Tibial artery (tissue), 4 donors: Measurements from ENCODE around the gene CDCA3.
"Not testable (repeated sequence)": the region's sequence is repeated elsewhere in the genome, so short reads cannot be mapped to it uniquely, and the experiment has no call there.

Source experiments
- DNase-seq, 2 donors: peaks; one replicate each; pipeline ENCODE4 v3.0.0-alpha.2; 2019
- H3K27ac ChIP-seq, 2 donors: fragments of 200-600 bp; sonication (generic) in 1 of 2; 1 replicate in 1 of 2; 2 replicates in 1 of 2; pipeline ENCODE4 v1.5.1; 2018 to 2019; ENCODE audit warnings: mild to moderate bottlenecking in 1 of 2
- H3K27me3 ChIP-seq, 2 donors: fragments of 200-600 bp; sonication (generic) in 1 of 2; one replicate each; pipeline versions ENCODE4 v1.5.1 to v1.6.0; 2016 to 2019
- H3K36me3 ChIP-seq, 3 donors: fragments of 200-600 bp; sonication (generic) in 2 of 3; one replicate each; pipeline ENCODE4 v1.5.1; 2016 to 2019; ENCODE audit warnings: mild to moderate bottlenecking in 2 of 3
- H3K4me1 ChIP-seq, 4 donors: fragments of 200-600 bp; sonication (generic) in 2 of 4; 1 replicate in 3 of 4; 2 replicates in 1 of 4; pipeline ENCODE4 v1.5.1; 2016 to 2019
- H3K4me3 ChIP-seq, 2 donors: fragments of 200-600 bp; sonication (generic) in 1 of 2; 1 replicate in 1 of 2; 2 replicates in 1 of 2; pipeline ENCODE4 v1.5.1; 2018 to 2019; ENCODE audit warnings: mild to moderate bottlenecking in 2 of 2
- H3K9me3 ChIP-seq, 3 donors: fragments of 200-600 bp; sonication (generic) in 1 of 3; one replicate each; pipeline ENCODE4 v1.5.1; 2016 to 2019
- intact Hi-C: fragments of 100-400 bp; cut with DNase I; formaldehyde crosslinking; loops from one replicate; pipeline ENCODE4 v1.15.0; 2023; ENCODE audit warnings: low total_unique reads
- TF ChIP-seq, protein P1 (sequence below), 2 experiments: fragments of 200-600 bp in 1 of 2; fragments of 450-650 bp in 1 of 2; IDR thresholded peaks; one replicate each; pipeline ENCODE4 v1.5.1; 2017 to 2019; ENCODE audit warnings: antibody characterized with exemption in 2 of 2, mild to moderate bottlenecking in 1 of 2, moderate library complexity in 1 of 2

Gene CDCA3

DNA sequence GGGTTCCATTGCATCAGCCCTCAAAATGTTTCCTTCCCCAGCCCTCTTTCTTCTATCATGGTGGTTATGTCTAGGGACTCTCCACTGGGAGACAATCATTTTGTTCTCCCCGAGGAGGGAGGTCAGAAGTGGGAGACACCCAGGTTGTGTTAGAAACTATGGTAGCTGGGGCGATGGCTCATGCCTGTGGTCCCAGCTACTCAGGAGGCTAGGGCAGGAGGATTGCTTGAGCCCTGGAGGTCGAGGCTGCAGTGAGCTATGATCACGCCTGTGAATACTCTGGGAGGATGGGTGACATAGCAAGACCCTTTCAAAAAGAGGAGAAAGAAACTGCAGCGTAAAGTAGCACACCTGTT, 40.5 kb upstream of the CDCA3 start:
- Histone ChIP-seq H3K4me3 (peak overlapping the region; percentile 53 to 58), H3K4me1 (peaks cover 0 to 15% (median 5%) of the 10 kb centered on the region in 4 donors), H3K27me3 (peaks cover 0 to 3% of the 10 kb centered on the region in 2 donors), H3K9me3 (no peaks in the 10 kb centered on the region), H3K36me3 (no peaks in the 10 kb centered on the region), H3K27ac (peak overlapping the region; percentile 80 to 93)
- DNase-seq, result no peak
- TF ChIP-seq, protein P1, sequence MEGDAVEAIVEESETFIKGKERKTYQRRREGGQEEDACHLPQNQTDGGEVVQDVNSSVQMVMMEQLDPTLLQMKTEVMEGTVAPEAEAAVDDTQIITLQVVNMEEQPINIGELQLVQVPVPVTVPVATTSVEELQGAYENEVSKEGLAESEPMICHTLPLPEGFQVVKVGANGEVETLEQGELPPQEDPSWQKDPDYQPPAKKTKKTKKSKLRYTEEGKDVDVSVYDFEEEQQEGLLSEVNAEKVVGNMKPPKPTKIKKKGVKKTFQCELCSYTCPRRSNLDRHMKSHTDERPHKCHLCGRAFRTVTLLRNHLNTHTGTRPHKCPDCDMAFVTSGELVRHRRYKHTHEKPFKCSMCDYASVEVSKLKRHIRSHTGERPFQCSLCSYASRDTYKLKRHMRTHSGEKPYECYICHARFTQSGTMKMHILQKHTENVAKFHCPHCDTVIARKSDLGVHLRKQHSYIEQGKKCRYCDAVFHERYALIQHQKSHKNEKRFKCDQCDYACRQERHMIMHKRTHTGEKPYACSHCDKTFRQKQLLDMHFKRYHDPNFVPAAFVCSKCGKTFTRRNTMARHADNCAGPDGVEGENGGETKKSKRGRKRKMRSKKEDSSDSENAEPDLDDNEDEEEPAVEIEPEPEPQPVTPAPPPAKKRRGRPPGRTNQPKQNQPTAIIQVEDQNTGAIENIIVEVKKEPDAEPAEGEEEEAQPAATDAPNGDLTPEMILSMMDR (IDR thresholded peaks at IDR 0.05), result no peak
- intact Hi-C loops, result no loop called here

DNA sequence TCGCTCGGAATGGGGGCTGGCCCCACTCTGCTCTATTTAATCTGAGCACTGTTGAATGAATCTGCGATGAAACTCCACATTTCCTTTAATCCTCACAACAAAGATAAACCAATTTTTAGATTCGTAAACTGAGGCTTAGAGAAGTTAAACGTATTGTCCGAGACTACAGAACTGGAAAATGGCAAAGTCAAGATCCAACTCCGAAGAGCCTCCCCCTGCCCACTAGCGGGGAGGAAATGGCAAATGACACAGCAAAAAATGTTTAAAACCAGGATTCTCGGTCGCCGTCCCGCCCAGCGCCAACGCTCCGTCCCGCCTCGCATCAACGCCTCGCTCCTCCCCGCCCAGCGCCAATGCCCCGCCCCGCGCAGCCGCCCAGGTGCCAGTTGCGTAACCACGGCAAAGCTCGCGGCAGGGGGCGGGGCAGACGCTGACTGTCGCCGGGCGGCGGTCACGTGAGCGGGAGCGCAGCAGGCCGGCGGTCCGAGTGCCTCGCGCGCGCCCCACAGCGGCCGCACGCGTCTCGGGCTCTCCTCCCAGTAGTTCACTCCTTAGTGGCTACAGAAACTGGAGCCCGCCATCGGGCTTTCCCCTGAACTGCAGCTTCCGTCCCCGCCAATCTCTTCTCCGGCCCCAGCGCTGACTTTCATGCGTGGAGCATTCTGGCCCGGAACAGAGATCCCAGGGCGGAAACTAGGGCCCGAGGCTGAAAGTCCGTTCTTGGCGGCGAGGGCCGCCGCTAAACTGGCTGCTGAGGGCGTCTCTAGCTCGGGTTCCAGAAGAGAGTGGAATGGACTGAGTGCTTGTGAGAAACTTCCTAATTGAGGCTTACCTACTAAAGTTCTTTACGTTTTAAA, 39.9 kb upstream of the CDCA3 start:
- Histone ChIP-seq H3K4me3 (peak overlapping the region; percentile 53 to 58), H3K27me3 (peaks cover 0 to 3% of the 10 kb centered on the region in 2 donors), H3K27ac (peak overlapping the region; percentile 80 to 93), H3K36me3 (no peaks in the 10 kb centered on the region), H3K4me1 (peaks cover 0 to 15% (median 5%) of the 10 kb centered on the region in 4 donors), H3K9me3 (no peaks in the 10 kb centered on the region)
- DNase-seq, result peak; percentile 94 to 99
- intact Hi-C loops, result no loop called here
- TF ChIP-seq, protein P1 (IDR thresholded peaks at IDR 0.05), result peak; percentile 89 to 92

DNA sequence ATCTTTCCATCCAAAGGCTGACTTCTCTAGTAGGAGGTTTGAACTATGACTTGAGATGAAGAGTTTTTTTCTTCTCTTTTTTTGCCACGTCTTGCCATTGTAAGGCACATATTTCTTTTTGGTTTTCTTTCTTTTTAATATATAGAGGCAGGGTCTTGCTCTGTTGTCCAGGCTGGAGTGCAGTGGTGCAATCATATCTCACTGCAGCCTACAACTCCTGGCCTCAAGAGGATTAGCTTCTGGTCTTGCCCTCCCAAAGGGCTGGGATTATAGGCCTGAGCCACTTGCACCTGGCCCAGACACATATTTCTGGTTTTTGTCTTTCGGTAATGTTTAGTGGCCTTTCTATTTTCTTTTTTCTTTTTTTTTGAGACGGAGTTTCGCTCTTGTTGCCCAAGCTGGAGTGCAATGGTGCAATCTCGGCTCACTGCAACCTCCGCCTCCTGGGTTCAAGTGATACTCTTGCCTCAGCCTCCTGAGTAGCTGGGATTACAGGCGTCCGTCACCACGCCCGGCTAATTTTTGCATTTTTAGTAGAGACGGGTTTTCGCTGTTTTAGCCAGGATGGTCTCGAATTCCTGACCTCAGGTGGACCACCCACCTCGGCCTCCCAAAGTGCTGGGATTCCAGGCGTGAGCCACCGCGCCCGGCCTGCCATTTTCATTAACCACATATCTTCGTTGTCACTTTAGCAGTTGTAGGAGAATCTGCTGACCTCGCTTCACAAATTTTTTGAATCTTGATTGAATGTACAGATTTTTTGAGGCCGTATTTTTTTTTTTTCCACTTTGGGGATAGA, 38.9 kb upstream of the CDCA3 start:
- DNase-seq, H3K27me3 ChIP-seq, intact Hi-C loops, H3K4me3 ChIP-seq, H3K9me3 ChIP-seq, H3K36me3 ChIP-seq: not testable (repeated sequence)
- peak overlapping the region; percentile 80 to 93 for H3K27ac ChIP-seq
- peaks cover 0 to 15% (median 5%) of the 10 kb centered on the region in 4 donors for H3K4me1 ChIP-seq

DNA sequence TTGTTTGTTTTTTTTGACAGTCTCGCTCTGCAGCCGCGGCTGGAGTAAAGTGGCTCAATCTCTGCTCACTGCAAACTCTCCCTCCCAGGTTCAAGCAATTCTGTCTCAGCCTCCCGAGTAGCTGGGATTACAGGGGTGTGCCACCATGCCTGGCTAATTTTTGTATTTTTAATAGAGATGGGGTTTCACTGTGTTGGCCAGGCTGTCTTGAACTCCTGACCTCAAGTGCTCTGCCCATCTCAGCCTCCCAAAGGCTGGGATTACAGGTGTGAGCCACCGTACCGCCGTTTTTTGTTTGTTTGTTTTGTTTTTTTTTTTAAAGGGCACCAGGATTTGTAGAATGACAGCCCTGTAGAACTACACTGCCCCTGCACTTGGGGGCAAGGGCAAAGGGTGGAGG, 37.7 kb upstream of the CDCA3 start:
- H3K27ac ChIP-seq, H3K27me3 ChIP-seq, DNase-seq, intact Hi-C loops, H3K4me3 ChIP-seq, H3K9me3 ChIP-seq: not testable (repeated sequence)
- Histone ChIP-seq H3K4me1 (peaks cover 0 to 15% (median 5%) of the 10 kb centered on the region in 4 donors), H3K36me3 (peaks cover 6 to 20% (median 11%) of the 10 kb centered on the region in 3 donors)

DNA sequence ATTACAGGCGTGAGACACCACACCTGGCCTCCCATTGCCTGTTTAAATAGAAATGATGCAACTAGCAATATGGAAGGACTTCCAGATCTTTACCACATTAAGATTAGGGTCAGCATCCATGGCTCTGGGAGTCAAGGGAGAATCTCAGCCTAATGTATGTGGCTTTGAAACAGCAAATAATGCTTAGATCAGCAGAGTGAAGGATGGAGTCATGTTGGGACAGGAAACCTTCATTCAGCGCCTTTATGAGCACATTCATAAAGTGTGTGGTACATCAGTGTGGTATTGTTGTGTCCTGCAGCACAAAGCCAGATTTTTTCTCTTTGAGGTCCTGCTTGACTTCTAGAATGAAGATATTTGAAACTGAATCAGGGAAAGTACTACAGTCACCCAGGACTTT, 37.3 kb upstream of the CDCA3 start:
- intact Hi-C loops, result no loop called here
- H3K4me1 ChIP-seq, result peaks cover 0 to 15% (median 5%) of the 10 kb centered on the region in 4 donors
- peaks cover 8 to 25% (median 14%) of the 10 kb centered on the region in 3 donors for H3K36me3 ChIP-seq
- peaks cover 0 to 3% of the 10 kb centered on the region in 2 donors for H3K27me3 ChIP-seq
- H3K4me3 ChIP-seq, result no peak overlapping the region
- H3K9me3 ChIP-seq, result no peaks in the 10 kb centered on the region
- H3K27ac ChIP-seq, result no peak overlapping the region
- no peak for DNase-seq
- TF ChIP-seq, protein P1 (IDR thresholded peaks at IDR 0.05), result no peak

DNA sequence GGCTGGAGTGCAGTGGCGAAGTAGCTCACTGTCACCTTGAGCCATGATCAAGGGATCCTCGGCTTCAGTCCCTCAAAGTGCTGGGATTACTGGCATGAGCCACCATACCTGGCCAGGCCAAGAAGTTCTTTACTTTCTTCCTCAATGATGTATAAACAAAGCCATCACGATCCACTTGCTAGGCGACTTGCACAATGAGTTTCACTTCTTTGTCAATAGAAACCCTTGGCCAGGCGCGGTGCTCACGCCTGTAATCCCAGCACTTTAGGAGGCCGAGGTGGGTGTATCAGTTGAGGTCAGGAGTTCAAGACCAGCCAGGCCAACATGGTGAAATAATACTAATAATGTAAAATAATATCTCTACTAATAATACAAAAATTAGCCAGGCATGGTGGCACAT, 36.4 kb upstream of the CDCA3 start:
- no peak for DNase-seq
- H3K27ac ChIP-seq, result no peak overlapping the region
- peaks cover 8 to 34% (median 21%) of the 10 kb centered on the region in 3 donors for H3K36me3 ChIP-seq
- intact Hi-C loops, result no loop called here
- peaks cover 0 to 15% (median 5%) of the 10 kb centered on the region in 4 donors for H3K4me1 ChIP-seq
- no peak overlapping the region for H3K4me3 ChIP-seq
- no peaks in the 10 kb centered on the region for H3K9me3 ChIP-seq
- peaks cover 0 to 3% of the 10 kb centered on the region in 2 donors for H3K27me3 ChIP-seq
- TF ChIP-seq, protein P1 (IDR thresholded peaks at IDR 0.05), result no peak

DNA sequence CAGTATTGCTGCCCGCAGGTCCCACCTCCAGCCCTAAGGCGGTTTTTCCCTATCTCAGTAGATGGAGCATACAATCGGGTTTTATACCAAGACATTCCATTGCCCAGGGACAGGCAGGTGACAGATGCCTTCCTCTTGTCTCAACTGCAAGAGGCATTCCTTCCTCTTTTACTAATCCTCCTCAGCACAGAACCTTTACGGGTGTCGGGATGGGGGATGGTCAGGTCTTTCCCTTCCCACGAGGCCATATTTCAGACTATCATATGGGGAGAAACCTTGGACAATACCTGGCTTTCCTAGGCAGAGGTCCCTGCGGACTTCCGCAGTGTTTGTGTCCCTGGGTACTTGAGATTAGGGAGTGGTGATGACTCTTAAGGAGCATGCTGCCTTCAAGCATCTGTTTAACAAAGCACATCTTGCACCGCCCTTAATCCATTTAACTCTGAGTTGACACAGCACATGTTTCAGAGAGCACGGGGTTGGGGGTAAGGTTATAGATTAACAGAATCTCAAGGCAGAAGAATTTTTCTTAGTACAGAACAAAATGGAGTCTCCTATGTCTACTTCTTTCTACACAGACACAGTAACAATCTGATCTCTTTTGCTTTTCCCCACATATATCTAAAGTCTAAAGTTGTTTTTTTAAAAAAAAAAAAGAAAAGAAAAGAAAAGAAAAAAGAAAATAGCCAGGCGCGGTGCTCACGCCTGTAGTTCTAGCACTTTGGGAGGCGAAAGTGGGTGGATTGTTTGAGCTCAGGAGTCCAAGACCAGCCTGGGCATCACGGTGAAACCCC, 35.3 kb upstream of the CDCA3 start:
- H3K4me3 ChIP-seq, H3K27me3 ChIP-seq, DNase-seq, intact Hi-C loops, H3K27ac ChIP-seq, H3K4me1 ChIP-seq, H3K9me3 ChIP-seq: not testable (repeated sequence)
- peaks cover 8 to 39% (median 24%) of the 10 kb centered on the region in 3 donors for H3K36me3 ChIP-seq
